Activated CD4-positive, alpha-beta T cell treated with anti-CD3 and anti-CD28 coated beads, Interleukin-2, Interleukin-6, amounts not matched to agents 100 ng/mL and 50 ng/mL, durations not matched to agents 16 hours and 8 hours (primary cell): ENCODE measurements around the gene STATH.
"Not testable (repeated sequence)": the region's sequence is repeated elsewhere in the genome, so short reads cannot be mapped to it uniquely, and the experiment has no call there.

Experiments used
- DNase-seq: peaks from one replicate; pipeline ENCODE4 v3.0.0-alpha.2; 2020

STATH gene

DNA sequence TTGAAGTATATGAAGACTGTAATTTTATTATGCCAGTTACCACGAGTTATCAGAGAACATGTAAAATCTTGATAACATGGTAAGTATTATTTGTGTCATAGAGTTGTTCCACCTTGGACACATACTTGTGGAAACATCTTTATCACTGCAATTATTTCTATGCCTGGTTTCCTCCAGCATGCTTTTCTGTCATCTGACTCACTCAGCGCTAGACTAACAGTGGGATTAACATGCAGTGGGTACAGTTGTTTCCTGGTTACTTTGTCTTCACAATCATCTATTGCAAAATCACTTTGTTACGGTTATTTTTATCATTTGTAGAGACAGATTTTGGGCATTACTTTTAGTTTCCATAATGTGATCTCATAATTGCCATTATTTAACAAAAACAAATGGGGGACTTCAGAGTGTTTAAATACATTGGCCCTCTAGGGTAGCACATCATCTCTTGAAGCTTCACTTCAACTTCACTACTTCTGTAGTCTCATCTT is at the start of gene STATH:
Gene STATH (plus strand): TSS at position 441 of the 491 bp plus-strand sequence. CDS start 2,472 bp downstream, outside the sequence.
- no peak for DNase-seq

- no peak for DNase-seq
Observed at GRCh38 chr4:69951602-69952001, 44.2 kb upstream of the STATH start.

DNA sequence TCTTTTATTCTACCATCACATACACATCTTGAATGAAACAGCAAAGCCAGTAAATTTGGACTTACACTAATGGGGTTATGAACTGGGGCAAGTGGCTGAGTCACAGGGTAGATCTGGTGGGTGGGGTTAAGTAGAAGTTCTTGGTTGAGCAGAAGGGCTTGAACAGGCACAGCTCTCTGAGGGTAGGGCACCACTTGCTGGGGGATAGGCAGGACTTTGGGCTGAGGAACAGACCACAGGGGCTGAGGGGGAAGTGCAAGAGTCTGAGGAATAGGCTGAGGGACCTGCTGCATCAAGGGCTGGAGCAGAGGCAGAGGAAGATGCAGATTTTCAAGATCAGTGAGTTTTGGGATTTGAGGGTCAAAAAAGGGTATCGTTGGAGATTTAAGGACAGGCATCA is 38.6 kb upstream of the STATH start:
- no peak for DNase-seq

GRCh38 chr4:69965628-69966027 is 30.1 kb upstream of the STATH start, which contains the start of gene CSN2:
CSN2 (minus strand) TSS chr4:69965728; CDS start chr4:69960995, 4,733 bp downstream.
- no peak for DNase-seq

DNA sequence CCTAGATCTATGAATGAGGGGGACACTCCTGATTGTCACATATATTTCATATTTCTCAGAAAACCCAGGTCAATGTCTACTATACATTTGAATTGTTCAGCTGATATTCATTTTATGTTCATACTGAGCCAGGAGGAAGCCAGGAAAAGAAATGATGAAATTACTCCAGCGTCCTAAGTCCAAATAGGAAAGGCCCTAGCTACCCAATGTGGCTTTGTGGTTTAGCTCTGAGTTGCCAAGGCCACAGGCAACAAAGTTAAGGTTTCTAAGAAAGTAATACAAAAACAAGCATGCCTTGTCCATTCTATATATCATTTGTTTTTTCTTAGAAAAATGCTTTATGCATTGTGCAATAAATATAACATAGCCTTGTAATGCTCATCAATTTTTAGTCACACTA is 25.7 kb upstream of the STATH start:
- DNase-seq: no peak

DNA sequence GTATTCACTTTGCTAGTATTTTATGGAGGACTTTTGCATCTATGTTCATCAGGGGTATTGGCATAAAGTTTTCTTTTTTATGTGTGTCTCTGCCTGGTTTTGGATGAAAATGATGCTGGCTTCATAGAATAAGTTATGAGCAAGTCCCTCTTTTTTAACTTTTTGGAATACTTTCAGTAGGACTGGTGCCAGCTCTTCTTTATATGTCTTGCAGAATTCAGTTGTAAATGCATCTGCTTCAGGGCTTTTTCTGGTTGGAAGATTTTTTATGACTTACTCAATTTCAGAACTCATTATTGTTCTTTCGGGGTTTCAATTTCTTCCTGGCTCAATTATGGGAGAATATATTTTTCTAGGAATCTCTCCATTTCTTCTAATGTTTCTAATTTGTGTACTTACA is 21.1 kb upstream of the STATH start:
- DNase-seq: no peak

DNA sequence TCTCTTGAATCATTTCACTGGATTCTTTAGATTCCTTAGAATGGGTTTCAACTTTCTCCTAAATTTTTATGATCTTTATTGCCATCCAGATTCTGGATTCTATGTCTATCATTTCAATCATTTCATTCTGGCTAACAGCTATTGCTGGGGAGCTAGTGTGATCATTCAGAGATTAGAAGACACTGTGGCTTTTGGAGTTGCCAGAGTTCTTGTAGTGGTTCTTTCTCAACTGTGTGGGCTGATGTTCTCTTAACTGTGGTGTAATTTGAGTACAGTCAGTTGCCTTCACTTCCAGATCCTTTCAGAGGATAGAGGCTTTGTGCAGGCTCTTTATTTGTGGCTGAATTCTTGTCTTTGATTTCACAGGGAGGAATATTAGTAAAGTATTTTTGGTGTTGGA is 18.2 kb upstream of the STATH start:
- no peak for DNase-seq

- peak; percentile 19 for DNase-seq
Observed at GRCh38 chr4:69984030-69984443, 11.7 kb upstream of the STATH start.

- no peak for DNase-seq
Observed at GRCh38 chr4:69986663-69987062, 9.1 kb upstream of the STATH start.

DNA sequence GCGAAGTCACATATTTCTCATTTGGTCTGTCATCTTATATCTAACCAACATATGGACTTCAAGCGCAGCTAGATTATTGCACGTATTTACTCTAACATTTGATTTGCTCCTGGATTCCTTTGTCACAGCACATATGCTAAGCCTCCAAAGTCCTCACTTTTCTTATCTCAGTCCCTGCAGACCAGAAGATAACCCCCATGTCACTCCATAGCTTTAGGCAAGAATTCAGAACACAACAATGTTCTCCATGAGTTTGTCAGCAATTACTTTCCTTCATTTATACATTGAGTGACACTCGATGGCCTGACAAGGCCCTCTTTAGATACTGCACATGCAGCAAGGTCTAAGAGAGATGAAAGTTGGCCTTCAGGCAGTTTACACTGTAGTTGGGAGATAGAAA is 4.8 kb upstream of the STATH start:
- no peak for DNase-seq

- no peak for DNase-seq
Observed at GRCh38 chr4:69994782-69995181, 984 bp upstream of the STATH start.

- DNase-seq: peak; percentile 30
Observed at GRCh38 chr4:69999420-69999819, 3.7 kb downstream of the STATH start.

GRCh38 chr4:70000711-70001110 is 4.9 kb downstream of the STATH start:
- DNase-seq: no peak

DNA sequence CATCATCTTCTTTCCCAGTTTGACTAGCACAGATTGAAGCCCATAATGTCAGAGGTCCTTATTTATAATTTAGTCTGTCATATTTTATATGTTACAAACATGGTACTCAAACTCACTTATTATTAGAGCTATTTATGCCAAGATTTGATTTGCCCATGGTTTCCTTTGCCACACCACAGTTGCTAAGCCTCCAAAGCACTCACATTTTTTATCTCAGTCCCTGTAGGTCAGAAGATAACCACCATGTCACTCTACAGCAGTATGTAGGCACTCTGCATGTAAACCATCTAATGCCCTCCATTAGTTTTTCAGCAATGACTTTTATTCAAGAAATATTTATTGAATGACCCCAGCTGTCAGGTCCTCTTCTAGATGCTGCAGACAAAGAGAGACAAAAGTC is 6.7 kb downstream of the STATH start:
- no peak for DNase-seq

DNA sequence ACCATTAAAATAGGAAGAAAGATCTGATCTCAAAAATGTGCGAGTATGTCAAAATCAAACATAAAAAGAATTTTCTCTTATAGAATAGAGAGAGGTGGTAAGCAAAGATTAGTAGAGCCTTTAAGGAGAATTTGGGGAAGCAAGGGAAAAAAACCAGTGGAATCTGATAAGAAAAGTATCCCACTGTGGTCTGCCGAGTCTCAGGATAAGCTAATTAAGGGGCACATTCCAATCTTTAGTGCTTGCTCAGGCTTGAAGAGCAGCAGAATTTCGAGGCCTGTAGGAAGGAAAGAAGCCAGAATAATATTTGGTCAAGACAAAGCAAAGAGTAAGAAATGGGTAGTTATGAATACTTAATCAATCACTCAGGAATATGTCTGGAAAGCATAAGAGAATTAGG is 13.0 kb downstream of the STATH start:
- DNase-seq: no peak

GRCh38 chr4:70019006-70019405 is 23.2 kb downstream of the STATH start:
- DNase-seq: not testable (repeated sequence)

- DNase-seq: no peak
Observed at GRCh38 chr4:70023218-70023617, 27.5 kb downstream of the STATH start.

GRCh38 chr4:70027011-70027410 is 31.2 kb downstream of the STATH start:
- DNase-seq: no peak

DNA sequence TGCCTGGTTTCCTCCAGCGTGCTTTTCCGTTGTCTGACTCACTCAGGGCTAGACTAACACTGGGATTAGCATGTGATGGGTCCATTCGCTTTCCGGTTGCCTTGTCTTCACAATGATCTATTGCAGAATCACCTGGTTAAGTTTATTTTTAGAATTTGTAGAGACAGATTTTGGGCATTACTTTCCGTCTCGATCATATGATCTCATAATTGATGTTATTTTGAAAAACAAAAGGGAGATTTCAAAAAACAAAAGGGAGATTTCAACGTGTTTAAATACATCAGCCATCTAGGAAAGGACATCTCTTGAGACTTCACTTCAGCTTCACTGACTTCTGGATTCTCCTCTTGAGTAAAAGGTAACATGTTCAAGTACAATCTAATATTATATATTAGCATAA is 32.4 kb downstream of the STATH start, which contains the start of gene HTN3:
Gene HTN3 (plus strand): TSS at position 301 of the 400 bp plus-strand sequence. CDS start 2,282 bp downstream, outside the sequence.
- DNase-seq: not testable (repeated sequence)

DNA sequence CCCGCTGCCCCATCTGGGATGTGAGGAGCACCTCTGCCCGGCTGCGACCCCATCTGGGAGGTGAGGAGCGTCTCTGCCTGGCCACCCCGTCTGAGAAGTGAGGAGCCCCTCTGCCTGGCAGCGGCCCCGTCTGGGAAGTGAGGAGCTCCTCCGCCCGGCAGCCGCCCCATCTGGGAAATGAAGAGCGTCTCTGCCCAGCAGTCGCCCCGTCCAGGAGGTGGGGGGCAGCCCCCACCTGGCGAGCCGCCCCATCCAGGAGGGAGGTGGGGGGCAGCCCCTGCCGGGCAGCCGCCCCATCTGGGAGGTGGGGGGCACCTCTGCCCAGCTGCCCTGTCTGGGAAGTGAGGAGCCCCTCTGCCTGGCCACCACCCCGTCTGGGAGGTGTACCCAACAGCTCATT is 41.8 kb downstream of the STATH start:
- DNase-seq: not testable (repeated sequence)

GRCh38 chr4:70039928-70040327 is 44.2 kb downstream of the STATH start:
- not testable (repeated sequence) for DNase-seq

DNA sequence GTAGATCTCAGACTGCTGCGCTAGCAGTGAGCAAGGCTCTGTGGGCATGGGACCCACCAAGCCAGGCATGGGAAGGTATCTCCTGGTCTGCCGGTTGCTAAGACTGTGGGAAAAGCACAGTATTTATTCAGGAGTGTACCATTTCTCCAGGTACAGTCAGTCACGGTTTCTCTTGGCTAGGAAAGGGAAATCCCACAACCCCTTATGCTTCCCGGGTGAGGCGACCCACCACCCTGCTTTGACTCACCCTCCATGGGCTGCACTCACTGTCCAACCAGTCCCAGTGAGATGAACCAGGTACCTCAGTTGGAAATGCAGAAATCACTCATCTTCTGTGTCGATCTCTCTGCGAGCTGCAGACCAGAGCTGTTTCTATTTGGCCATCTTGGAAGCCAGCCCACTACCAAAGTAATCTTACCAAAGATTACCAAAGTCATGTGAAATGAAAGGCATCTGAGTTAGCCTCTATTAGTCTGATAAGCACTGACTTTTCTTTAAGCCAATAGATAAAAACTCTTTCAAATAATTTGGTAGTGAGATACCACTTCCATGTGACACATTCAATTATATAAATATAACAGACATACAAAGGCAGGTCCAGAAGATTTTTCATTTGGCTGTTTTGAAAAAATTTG is 46.0 kb downstream of the STATH start:
- DNase-seq: no peak

- not testable (repeated sequence) for DNase-seq
Observed at GRCh38 chr4:70050138-70050537, 54.4 kb downstream of the STATH start, which contains the start of gene HTN1. HTN1 (plus strand) TSS chr4:70050438; CDS start chr4:70053077, 2,639 bp downstream.
